NCI-H128 (cell line): ENCODE results near the gene HBG2.

Source experiments
- DNase-seq: peaks from one replicate; lab custom pipeline; 2025; ENCODE audit not compliant: unreplicated experiment; lab: John Stamatoyannopoulos, UW

HBG2 gene

DNA sequence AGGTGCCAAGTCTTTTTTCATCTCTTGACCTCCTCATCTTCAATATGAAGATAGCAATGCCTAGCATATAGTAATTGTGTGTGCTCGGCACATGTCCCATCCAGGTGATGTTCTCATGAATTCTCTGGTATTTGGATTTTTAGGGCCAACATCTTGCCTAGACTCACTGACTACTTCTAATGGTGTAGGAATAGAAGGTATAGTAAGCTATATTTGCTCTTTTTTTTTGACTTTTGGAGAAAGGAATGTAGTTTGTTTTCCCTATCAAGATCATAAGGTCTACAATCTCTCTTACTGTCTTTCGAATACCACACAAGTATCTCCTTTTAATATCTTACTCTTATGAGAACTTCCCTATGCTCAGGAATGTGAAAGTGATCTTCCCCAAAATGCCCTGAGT is 23.5 kb downstream of the HBG2 start:
- no peak for DNase-seq

DNA sequence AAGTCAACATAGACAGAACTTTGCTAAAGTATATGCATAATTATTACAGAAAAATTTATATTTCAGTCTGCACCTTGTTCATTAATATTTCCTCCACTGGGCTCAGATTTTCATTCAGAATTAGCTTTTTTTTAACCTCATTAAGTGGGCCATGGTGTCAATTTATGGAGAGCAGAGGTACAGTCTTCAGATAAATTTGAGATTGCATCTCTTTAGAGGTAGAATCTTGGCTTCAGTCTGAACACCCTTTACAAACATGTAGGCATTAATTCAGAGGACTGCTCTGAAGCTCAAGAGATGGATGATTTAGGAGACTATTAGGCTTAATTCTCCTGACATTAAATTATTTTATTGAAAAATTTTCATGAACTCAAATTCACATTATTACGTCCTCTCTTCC is 24.3 kb downstream of the HBG2 start:
- no peak for DNase-seq

- DNase-seq = no peak
Observed at GRCh38 chr11:5229796-5230195, 24.8 kb downstream of the HBG2 start.

DNA sequence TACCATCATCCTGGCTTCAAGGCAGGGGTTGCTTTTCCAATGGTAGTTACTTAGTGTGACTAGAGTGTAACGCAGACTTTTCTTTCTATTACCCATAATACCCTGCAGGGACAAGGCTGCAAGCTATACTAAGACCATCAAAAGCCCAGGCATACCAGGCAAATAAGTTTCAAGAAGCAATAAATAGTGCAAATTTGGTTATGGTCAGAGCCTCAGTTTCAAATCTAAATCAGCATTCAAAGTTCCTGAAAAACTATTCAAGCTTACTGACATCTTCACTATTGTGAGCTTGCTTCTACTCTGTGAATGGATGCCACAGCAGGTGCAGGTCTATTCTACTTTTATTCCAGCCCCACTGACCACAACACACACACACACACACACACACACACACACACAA is 25.2 kb downstream of the HBG2 start:
- DNase-seq = no peak

GRCh38 chr11:5228124-5228523 is 26.5 kb downstream of the HBG2 start:
- no peak for DNase-seq

DNA sequence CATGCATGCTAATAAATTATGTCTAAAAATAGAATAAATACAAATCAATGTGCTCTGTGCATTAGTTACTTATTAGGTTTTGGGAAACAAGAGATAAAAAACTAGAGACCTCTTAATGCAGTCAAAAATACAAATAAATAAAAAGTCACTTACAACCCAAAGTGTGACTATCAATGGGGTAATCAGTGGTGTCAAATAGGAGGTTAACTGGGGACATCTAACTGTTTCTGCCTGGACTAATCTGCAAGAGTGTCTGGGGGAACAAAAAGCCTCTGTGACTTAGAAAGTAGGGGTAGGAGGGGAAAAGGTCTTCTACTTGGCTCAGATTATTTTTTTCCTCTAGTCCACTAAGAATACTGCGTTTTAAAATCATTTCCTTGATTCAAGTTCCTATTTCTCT is 26.9 kb downstream of the HBG2 start:
- no peak for DNase-seq

- no peak for DNase-seq
Observed at GRCh38 chr11:5226732-5227310, 27.8 kb downstream of the HBG2 start, which contains the start of gene HBB. HBB (minus strand) TSS chr11:5227071; CDS start chr11:5227021, 50 bp downstream.

GRCh38 chr11:5225480-5225871 is 29.1 kb downstream of the HBG2 start:
- no peak for DNase-seq

GRCh38 chr11:5224538-5225479 is 29.8 kb downstream of the HBG2 start:
- DNase-seq = no peak

- no peak for DNase-seq
Observed at GRCh38 chr11:5223686-5224085, 30.9 kb downstream of the HBG2 start.

- DNase-seq = no peak
Observed at GRCh38 chr11:5223146-5223545, 31.4 kb downstream of the HBG2 start.

- no peak for DNase-seq
Observed at GRCh38 chr11:5210376-5210885, 44.1 kb downstream of the HBG2 start.

DNA sequence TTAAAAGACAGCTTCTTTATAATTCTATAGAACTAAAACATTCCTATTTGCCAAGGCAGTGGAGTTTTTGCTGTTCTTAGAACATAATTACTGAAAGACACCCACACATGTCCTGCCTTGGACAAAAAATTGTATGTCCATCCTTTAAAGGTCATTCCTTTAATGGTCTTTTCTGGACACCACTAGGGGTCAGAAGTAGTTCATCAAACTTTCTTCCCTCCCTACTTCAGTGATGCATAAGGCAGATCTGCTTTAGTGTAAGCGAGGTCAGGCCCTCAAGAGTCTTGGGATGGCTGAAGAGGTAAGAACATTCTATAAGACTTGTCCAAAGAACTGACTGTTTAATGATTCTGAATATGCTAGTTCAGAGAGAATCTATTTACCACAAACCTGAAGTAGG is 49.8 kb downstream of the HBG2 start:
- DNase-seq = no peak

- no peak for DNase-seq
Observed at GRCh38 chr11:5203366-5203765, 51.2 kb downstream of the HBG2 start.
